ENCODE measurements around the gene AKAP8L.
A peak's percentile ranks its signal among the peaks of the same experiment; 100 is the strongest.

AKAP8L gene

GRCh38 chr19:15331419-15332310 lies 87.1 kb downstream of the AKAP8L start:
- no peaks in the 10 kb centered on the region for H3K9me3 Mint-ChIP-seq
- no peaks in the 10 kb centered on the region for H3K27me3 Mint-ChIP-seq
- peak; percentile 70 for DNase-seq
- CTCF ChIA-PET: interaction anchor here (1.0 to 1.3 kb wide), 2 partner anchors 18 to 225 kb away, joined by 3 read pairs; no protein-coding TSS in a partner anchor
- peaks cover 50% of the 10 kb centered on the region for H3K4me1 Mint-ChIP-seq
- peak overlapping the region; percentile 92 for H3K27ac Mint-ChIP-seq
- H3K36me3 Mint-ChIP-seq: peaks cover 21% of the 10 kb centered on the region
- H3K4me3 Mint-ChIP-seq: peak overlapping the region; percentile 95

- peaks cover 22% of the 10 kb centered on the region for H3K36me3 Mint-ChIP-seq
- CTCF ChIA-PET: interaction anchor here (1.0 to 2.4 kb wide), 3 partner anchors 19 to 226 kb away, joined by 3 to 8 read pairs (median 3); partner anchors contain the start of gene AKAP8L
- peak overlapping the region; percentile 92 for H3K27ac Mint-ChIP-seq
- H3K27me3 Mint-ChIP-seq: no peaks in the 10 kb centered on the region
- H3K4me3 Mint-ChIP-seq: peak overlapping the region; percentile 95
- DNase-seq: no peak
- peaks cover 55% of the 10 kb centered on the region for H3K4me1 Mint-ChIP-seq
- H3K9me3 Mint-ChIP-seq: no peaks in the 10 kb centered on the region
Observed at GRCh38 chr19:15330801-15331418, 87.9 kb downstream of the AKAP8L start.
